Heart left ventricle (tissue), 13 donors: ENCODE data around the gene CKAP4.

Experiments used
- CTCF ChIP-seq, 12 donors: fragments of 200-600 bp; sonication (generic) in 4 of 12; IDR thresholded peaks; one replicate each; pipeline versions ENCODE4 v1.5.0 to v1.8.0; 2018 to 2022; ENCODE audit warnings: antibody characterized with exemption in 12 of 12, mild to moderate bottlenecking in 5 of 12
- POLR2A ChIP-seq, 2 donors: fragments of 450-650 bp; IDR thresholded peaks; one replicate each; pipeline ENCODE4 v1.6.1; 2017; ENCODE audit warnings: antibody characterized with exemption in 2 of 2, mild to moderate bottlenecking in 2 of 2, moderate library complexity in 2 of 2
- donor health status: ischemic (EF 13 %, LVEDD 7.1; RV severe dilation, severe dysfunction).
- donor health status: DM: no; HTN: yes; CAD: no.
- donor health status: DM: no; HTN: no; CAD: no.
- donor health status: ischemic (EF 25% LVEDD 6.9; RV normal size, moderate dysfunction).
- donor health status: ischemic (EF 25% LVEDD 5.7; RV mildly dilated, moderate dysfunction).
- donor health status: ischemic (EF 35%, LVEDD 5.7; RV mildly dilated, moderate dysfunction).
- donor health status: nonischemic (EF 11% LVEDD 7.7; RV severe dilation, severe dysfunction).
- donor health status: DM: yes; HTN: yes; CAD: no.
- donor health status: PGD.
- donor health status: ischemic (EF 29% LVEDD 5.4; RV normal size, mild dysfunction).
- donor health status: nonischemic (EF 23%, LVEDD 6.1; RV moderate dilation, normal function).

- TF ChIP-seq POLR2A (IDR thresholded peaks at IDR 0.05) (no peak), CTCF (IDR thresholded peaks at IDR 0.05) (no peak)
Observed at GRCh38 chr12:106188256-106188655, 59.6 kb downstream of the CKAP4 start.
